Measurements from ENCODE around the gene NAV2. TPM values are rescaled to one million over a fixed set of nuclear protein-coding genes. Genes with fewer than 3 reads are reported as not detected.

NAV2 gene
- total and polyA plus RNA-seq, 4 experiments from 2014 or later = 1.1 to 6.2 (median 4.2) TPM; not detected in 1

DNA sequence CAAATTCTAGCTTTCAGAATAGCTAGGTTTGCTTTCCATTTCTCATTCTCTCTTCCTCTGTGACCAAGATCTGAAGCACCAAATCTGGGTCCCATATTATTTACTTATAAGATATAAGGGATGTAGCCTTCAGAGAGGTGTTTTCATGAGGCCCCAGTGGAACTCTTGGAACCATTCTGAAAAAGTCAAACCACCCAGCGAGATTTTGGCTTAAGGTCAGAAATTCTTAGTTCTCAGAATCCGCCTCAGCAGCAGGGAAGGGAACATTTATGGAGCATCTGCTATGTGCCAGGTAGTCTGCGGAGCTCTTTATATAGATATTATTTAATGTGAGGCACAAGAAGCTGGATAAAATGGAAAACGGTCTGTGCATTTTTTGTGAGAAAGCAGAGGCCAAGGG is 6.3 kb downstream of the NAV2 start:
- peaks cover 10 to 13% of the 10 kb centered on the region in 2 donors for H3K27me3 Mint-ChIP-seq
- peaks cover 27 to 55% (median 36%) of the 10 kb centered on the region in 4 donors for H3K4me1 Mint-ChIP-seq
- Histone ChIP-seq H3K4me3 (ENCODE audit: low read length in 2 of 2) (no peak overlapping the region), H3K4me1 (ENCODE audit: insufficient read depth, low read length) (peaks cover 27% of the 10 kb centered on the region), H3K9me3 (ENCODE audit: control insufficient read depth in 1 of 2, low read length in 2 of 2) (no peaks in the 10 kb centered on the region), H3K36me3 (ENCODE audit: insufficient read depth, low read length) (no peaks in the 10 kb centered on the region), H3K27me3 (ENCODE audit: insufficient read depth, low read length) (peaks cover 19% of the 10 kb centered on the region), H3K27ac (ENCODE audit: low read depth, low read length) (no peak overlapping the region)
- H3K9me3 Mint-ChIP-seq = peaks cover 0 to 2% (median 0%) of the 10 kb centered on the region in 8 donors
- no peaks in the 10 kb centered on the region for H3K36me3 Mint-ChIP-seq
- ChIA-PET CTCF (ENCODE audit: partially characterized antibody) (interaction anchor here (0.9 to 1.9 kb wide), 2 partner anchors 23 to 159 kb away, joined by 3 to 5 read pairs; no protein-coding TSS in a partner anchor), POLR2A (ENCODE audit: partially characterized antibody) (no interaction called here)
- no peak overlapping the region for H3K4me3 Mint-ChIP-seq
- DNase-seq = no peak
- no peak overlapping the region for H3K27ac Mint-ChIP-seq
- intact Hi-C loops (cut with micrococcal nuclease) = loop anchor here (10.0 kb wide), 1 partner anchor 1704 kb away; the partner anchor contains the start of gene SERGEF

DNA sequence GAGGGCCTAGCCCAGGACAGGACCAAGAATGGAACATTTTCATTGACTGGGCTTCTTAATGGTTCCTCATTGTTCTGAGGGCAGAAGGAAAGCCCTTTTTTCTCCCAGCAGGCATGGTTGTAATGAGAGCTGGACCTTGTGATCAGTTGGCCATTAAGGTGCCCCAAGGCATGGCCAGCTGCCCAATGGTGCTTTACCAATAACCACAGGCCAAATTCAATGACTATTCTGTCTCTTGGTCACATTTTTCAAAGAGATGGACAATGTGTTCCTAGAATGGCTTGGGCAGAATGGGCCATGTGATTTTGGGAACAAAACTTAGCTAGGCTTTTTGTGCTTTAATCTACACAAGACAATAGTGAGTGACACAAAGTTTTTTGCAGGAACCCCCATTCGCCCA is 7.3 kb downstream of the NAV2 start:
- CTCF ChIA-PET (ENCODE audit: partially characterized antibody) = no interaction called here
- intact Hi-C loops (cut with micrococcal nuclease) = loop anchor here (10.0 kb wide), 2 partner anchors 645 to 1705 kb away; partner anchors contain the start of genes HTATIP2 and SERGEF

GRCh38 chr11:19721176-19721575 is 8.5 kb downstream of the NAV2 start:
- intact Hi-C loops (cut with micrococcal nuclease) = loop anchor here (10.0 kb wide), 1 partner anchor 644 kb away; the partner anchor contains the start of gene HTATIP2
- ChIA-PET POLR2A (ENCODE audit: partially characterized antibody) (interaction anchor here (1.2 kb wide), 1 partner anchor 9 kb away, joined by 5 read pairs; the partner anchor contains the start of gene NAV2), CTCF (ENCODE audit: partially characterized antibody) (interaction anchor here (1.2 to 1.5 kb wide), 2 partner anchors 12 to 157 kb away, joined by 3 read pairs; no protein-coding TSS in a partner anchor)
- peaks cover 29 to 58% (median 38%) of the 10 kb centered on the region in 4 donors for H3K4me1 Mint-ChIP-seq
- no peaks in the 10 kb centered on the region for H3K9me3 ChIP-seq (ENCODE audit: control insufficient read depth in 1 of 2, low read length in 2 of 2)
- H3K4me1 ChIP-seq (ENCODE audit: insufficient read depth, low read length) = peaks cover 31% of the 10 kb centered on the region
- no peaks in the 10 kb centered on the region for H3K36me3 Mint-ChIP-seq
- no peak for DNase-seq
- H3K27me3 Mint-ChIP-seq = no peaks in the 10 kb centered on the region
- no peak overlapping the region for H3K4me3 Mint-ChIP-seq
- H3K27me3 ChIP-seq (ENCODE audit: insufficient read depth, low read length) = no peaks in the 10 kb centered on the region
- H3K36me3 ChIP-seq (ENCODE audit: insufficient read depth, low read length) = no peaks in the 10 kb centered on the region
- H3K27ac Mint-ChIP-seq = peak overlapping the region in 5 of 7 donors; percentile 4 to 58 (median 22)
- H3K4me3 ChIP-seq (ENCODE audit: low read length in 2 of 2) = no peak overlapping the region
- H3K9me3 Mint-ChIP-seq = peaks cover 0 to 2% (median 0%) of the 10 kb centered on the region in 8 donors
- no peak overlapping the region for H3K27ac ChIP-seq (ENCODE audit: low read depth, low read length)

More for the DNA sequence above, 7.3 kb downstream of the NAV2 start:
- no peaks in the 10 kb centered on the region for H3K36me3 Mint-ChIP-seq
- peaks cover 28% of the 10 kb centered on the region for H3K4me1 ChIP-seq (ENCODE audit: insufficient read depth, low read length)
- no peak overlapping the region for H3K27ac ChIP-seq (ENCODE audit: low read depth, low read length)
- H3K36me3 ChIP-seq (ENCODE audit: insufficient read depth, low read length) = no peaks in the 10 kb centered on the region
- no peak overlapping the region for H3K27ac Mint-ChIP-seq
- POLR2A ChIA-PET (ENCODE audit: partially characterized antibody) = no interaction called here
- H3K9me3 Mint-ChIP-seq = peaks cover 0 to 2% (median 0%) of the 10 kb centered on the region in 8 donors
- H3K4me1 Mint-ChIP-seq = peaks cover 30 to 55% (median 37%) of the 10 kb centered on the region in 4 donors
- no peaks in the 10 kb centered on the region for H3K9me3 ChIP-seq (ENCODE audit: control insufficient read depth in 1 of 2, low read length in 2 of 2)
- peaks cover 5 to 6% of the 10 kb centered on the region in 2 donors for H3K27me3 Mint-ChIP-seq
- no peak overlapping the region for H3K4me3 Mint-ChIP-seq
- no peak overlapping the region for H3K4me3 ChIP-seq (ENCODE audit: low read length in 2 of 2)
- H3K27me3 ChIP-seq (ENCODE audit: insufficient read depth, low read length) = peaks cover 9% of the 10 kb centered on the region
- no peak for DNase-seq

- H3K4me3 Mint-ChIP-seq = peak overlapping the region in 4 of 8 donors; percentile 23 to 66 (median 45)
Observed at GRCh38 chr11:19722702-19723101, 10.1 kb downstream of the NAV2 start.

GRCh38 chr11:19723572-19724342 is 11.1 kb downstream of the NAV2 start:
- DNase-seq = peak; percentile 56 to 81 (median 66)
- no peaks in the 10 kb centered on the region for H3K36me3 Mint-ChIP-seq
- H3K4me1 ChIP-seq (ENCODE audit: insufficient read depth, low read length) = peaks cover 31% of the 10 kb centered on the region
- no peaks in the 10 kb centered on the region for H3K9me3 ChIP-seq (ENCODE audit: control insufficient read depth in 1 of 2, low read length in 2 of 2)
- ChIA-PET CTCF (ENCODE audit: partially characterized antibody) (interaction anchor here (0.6 to 2.5 kb wide), 7 partner anchors 9 to 169 kb away, joined by 3 to 14 read pairs (median 6); partner anchors contain the start of gene NAV2), POLR2A (ENCODE audit: partially characterized antibody) (interaction anchor here (0.8 to 3.9 kb wide), 7 partner anchors 9 to 1711 kb away, joined by 3 to 106 read pairs (median 5); partner anchors contain the start of genes NAV2 and SERGEF)
- no peak overlapping the region for H3K4me3 ChIP-seq (ENCODE audit: low read length in 2 of 2)
- peak overlapping the region in 7 of 8 donors; percentile 18 to 83 (median 62) for H3K4me3 Mint-ChIP-seq
- peak overlapping the region; percentile 30 for H3K27ac ChIP-seq (ENCODE audit: low read depth, low read length)
- H3K27me3 Mint-ChIP-seq = no peaks in the 10 kb centered on the region
- peaks cover 29 to 59% (median 35%) of the 10 kb centered on the region in 4 donors for H3K4me1 Mint-ChIP-seq
- H3K27me3 ChIP-seq (ENCODE audit: insufficient read depth, low read length) = no peaks in the 10 kb centered on the region
- intact Hi-C loops (cut with micrococcal nuclease) = loop anchor here (1.0 to 10.0 kb wide), 2 partner anchors 10 to 641 kb away; partner anchors contain the start of gene HTATIP2
- H3K36me3 ChIP-seq (ENCODE audit: insufficient read depth, low read length) = no peaks in the 10 kb centered on the region
- peaks cover 0 to 2% (median 0%) of the 10 kb centered on the region in 8 donors for H3K9me3 Mint-ChIP-seq
- H3K27ac Mint-ChIP-seq = peak overlapping the region; percentile 90 to 98 (median 94)

More at GRCh38 chr11:19722702-19723101, 10.1 kb downstream of the NAV2 start:
- ChIA-PET CTCF (ENCODE audit: partially characterized antibody) (interaction anchor here (1.1 to 2.5 kb wide), 3 partner anchors 8 to 20 kb away, joined by 3 to 14 read pairs (median 14); partner anchors contain the start of gene NAV2), POLR2A (ENCODE audit: partially characterized antibody) (interaction anchor here (0.8 to 3.9 kb wide), 4 partner anchors 10 to 36 kb away, joined by 3 to 106 read pairs (median 10); partner anchors contain the start of gene NAV2)
- DNase-seq = no peak
- no peaks in the 10 kb centered on the region for H3K36me3 ChIP-seq (ENCODE audit: insufficient read depth, low read length)
- Mint-ChIP-seq H3K36me3 (no peaks in the 10 kb centered on the region), H3K9me3 (peaks cover 0 to 2% (median 0%) of the 10 kb centered on the region in 8 donors), H3K4me1 (peaks cover 29 to 59% (median 36%) of the 10 kb centered on the region in 4 donors), H3K27ac (peak overlapping the region; percentile 59 to 98 (median 94)), H3K27me3 (no peaks in the 10 kb centered on the region)
- peaks cover 31% of the 10 kb centered on the region for H3K4me1 ChIP-seq (ENCODE audit: insufficient read depth, low read length)
- H3K4me3 ChIP-seq (ENCODE audit: low read length in 2 of 2) = no peak overlapping the region
- no peaks in the 10 kb centered on the region for H3K27me3 ChIP-seq (ENCODE audit: insufficient read depth, low read length)
- no peaks in the 10 kb centered on the region for H3K9me3 ChIP-seq (ENCODE audit: control insufficient read depth in 1 of 2, low read length in 2 of 2)
- intact Hi-C loops (cut with micrococcal nuclease) = loop anchor here (1.0 to 10.0 kb wide), 2 partner anchors 9 to 642 kb away; partner anchors contain the start of gene HTATIP2
- H3K27ac ChIP-seq (ENCODE audit: low read depth, low read length) = no peak overlapping the region

DNA sequence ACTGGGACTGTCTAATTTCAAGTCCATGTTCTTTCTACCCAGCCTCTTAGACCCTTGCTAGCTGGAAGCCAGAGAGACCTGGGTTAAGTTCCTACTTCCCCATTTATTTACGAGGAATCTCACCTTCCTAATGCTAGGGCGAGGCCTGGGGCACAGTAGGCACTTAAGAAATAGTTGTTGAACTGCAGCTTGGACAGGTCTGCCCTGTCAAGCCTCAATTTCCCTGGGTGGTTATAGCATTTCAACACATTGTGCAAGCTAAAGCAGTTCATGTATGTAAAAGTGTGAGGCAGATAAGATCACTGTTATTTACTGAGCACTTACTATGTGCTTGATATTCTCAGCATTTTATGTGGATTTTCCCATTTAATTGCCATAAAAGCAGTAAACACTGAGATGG is 12.1 kb downstream of the NAV2 start:
- no peak overlapping the region for H3K4me3 ChIP-seq (ENCODE audit: low read length in 2 of 2)
- no peak overlapping the region for H3K4me3 Mint-ChIP-seq
- peak overlapping the region; percentile 6 for H3K27ac ChIP-seq (ENCODE audit: low read depth, low read length)
- H3K36me3 ChIP-seq (ENCODE audit: insufficient read depth, low read length) = no peaks in the 10 kb centered on the region
- intact Hi-C loops (cut with micrococcal nuclease) = loop anchor here (10.0 kb wide), 1 partner anchor 640 kb away; the partner anchor contains the start of gene HTATIP2
- peaks cover 29 to 59% (median 35%) of the 10 kb centered on the region in 4 donors for H3K4me1 Mint-ChIP-seq
- H3K4me1 ChIP-seq (ENCODE audit: insufficient read depth, low read length) = peaks cover 31% of the 10 kb centered on the region
- ChIA-PET POLR2A (ENCODE audit: partially characterized antibody) (interaction anchor here (2.6 to 3.9 kb wide), 2 partner anchors 11 to 12 kb away, joined by 16 to 106 read pairs; partner anchors contain the start of gene NAV2), CTCF (ENCODE audit: partially characterized antibody) (interaction anchor here (1.6 to 2.5 kb wide), 4 partner anchors 9 to 170 kb away, joined by 6 to 14 read pairs (median 11); partner anchors contain the start of gene NAV2)
- H3K36me3 Mint-ChIP-seq = no peaks in the 10 kb centered on the region
- DNase-seq = no peak
- peak overlapping the region; percentile 31 to 98 (median 94) for H3K27ac Mint-ChIP-seq
- H3K27me3 ChIP-seq (ENCODE audit: insufficient read depth, low read length) = no peaks in the 10 kb centered on the region
- H3K27me3 Mint-ChIP-seq = no peaks in the 10 kb centered on the region
- H3K9me3 ChIP-seq (ENCODE audit: control insufficient read depth in 1 of 2, low read length in 2 of 2) = no peaks in the 10 kb centered on the region
- H3K9me3 Mint-ChIP-seq = peaks cover 0 to 2% (median 0%) of the 10 kb centered on the region in 8 donors

Measured in CD4-positive, alpha-beta memory T cell (primary cell).